DMS53 treated with DMSO at 0.1 percent for 48 hours (cell line): ENCODE measurements around the gene LENG1.
A peak's percentile ranks its signal among the peaks of the same experiment; 100 is the strongest.

Experiments
- DNase-seq: peaks from one replicate; lab custom pipeline; 2025; ENCODE audit not compliant: unreplicated experiment; lab: John Stamatoyannopoulos, UW

Gene LENG1

DNA sequence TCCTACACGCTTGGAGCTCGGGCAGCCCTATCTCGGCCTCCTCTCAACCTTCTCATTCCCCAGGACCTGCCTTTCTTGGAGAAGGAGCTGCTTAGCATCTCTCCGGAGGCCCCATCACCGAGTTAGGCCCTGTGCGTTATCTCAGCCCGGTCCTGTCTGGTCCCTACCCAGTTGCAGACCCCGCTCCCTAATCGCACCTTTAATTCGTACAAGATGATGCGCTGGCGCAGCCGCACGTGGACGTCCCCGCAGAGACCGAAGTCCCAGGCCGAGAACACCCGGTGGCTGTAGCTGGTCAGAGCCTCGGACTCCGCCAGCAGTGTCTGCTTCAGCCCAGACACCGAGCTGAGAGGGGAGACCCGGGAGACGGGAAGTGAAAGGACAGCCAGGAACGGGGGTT lies 5.7 kb upstream of the LENG1 start:
- no peak for DNase-seq

- DNase-seq, result peak; percentile 52
Measured at GRCh38 chr19:54164369-54165068, 5.0 kb upstream of the LENG1 start.

DNA sequence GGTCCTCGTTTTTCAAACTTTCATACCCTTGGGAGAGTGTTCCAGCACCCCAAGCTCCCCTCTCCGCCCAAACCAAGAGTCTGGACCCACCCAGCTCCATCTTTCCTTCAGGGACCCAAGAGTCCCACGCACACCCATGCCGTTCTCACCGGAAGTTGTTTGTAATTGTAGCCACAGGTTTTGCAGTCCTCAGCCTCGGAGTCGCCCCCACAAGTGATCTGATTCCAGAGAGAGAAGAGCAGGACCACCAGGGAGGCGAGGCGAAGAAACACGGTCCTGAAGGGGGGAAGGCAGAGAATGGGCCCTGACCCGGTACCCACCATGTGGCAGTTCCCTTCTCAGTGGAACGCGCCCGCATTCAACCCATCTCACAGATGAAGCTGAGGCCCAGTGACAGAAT lies 3.4 kb upstream of the LENG1 start:
- DNase-seq, result no peak

- DNase-seq, result peak; percentile 90
Measured at GRCh38 chr19:54162241-54162805, 2.8 kb upstream of the LENG1 start.

- DNase-seq, result peak; percentile 20
Measured at GRCh38 chr19:54160854-54161253, 1.3 kb upstream of the LENG1 start.

DNA sequence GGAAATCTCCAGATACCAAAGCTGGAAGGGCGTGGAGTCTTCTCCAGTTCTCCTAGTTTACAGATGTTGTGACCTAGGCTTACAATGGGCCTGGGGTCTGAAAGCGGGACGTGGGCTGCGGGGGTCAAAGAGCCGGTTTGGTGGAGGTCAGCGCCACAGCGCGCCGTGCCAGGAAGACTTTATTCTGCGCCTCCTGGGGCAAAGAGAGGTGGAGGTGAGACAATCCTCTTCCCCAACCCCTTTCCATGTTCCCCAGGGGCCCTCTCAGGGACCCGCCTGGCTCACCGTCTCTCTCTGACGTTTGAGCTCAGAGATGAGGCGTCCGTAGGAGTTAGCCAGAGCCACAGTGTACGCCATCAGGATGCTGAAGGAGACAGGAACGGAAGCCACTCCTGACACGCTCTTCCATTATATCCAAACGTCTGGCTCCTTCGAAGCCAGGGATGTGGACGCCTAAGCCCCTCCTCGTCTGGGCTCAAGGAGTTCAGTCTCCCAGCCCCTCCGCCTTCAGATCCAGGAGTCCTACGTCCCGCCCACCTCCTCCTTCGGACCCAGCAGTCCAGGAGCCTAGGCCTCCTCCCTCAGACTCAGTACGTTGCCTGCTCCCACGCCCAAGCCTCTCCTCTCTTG lies 776 bp upstream of the LENG1 start:
- peak; percentile 54 for DNase-seq

GRCh38 chr19:54158812-54159351 lies 639 bp downstream of the LENG1 start:
- no peak for DNase-seq

DNA sequence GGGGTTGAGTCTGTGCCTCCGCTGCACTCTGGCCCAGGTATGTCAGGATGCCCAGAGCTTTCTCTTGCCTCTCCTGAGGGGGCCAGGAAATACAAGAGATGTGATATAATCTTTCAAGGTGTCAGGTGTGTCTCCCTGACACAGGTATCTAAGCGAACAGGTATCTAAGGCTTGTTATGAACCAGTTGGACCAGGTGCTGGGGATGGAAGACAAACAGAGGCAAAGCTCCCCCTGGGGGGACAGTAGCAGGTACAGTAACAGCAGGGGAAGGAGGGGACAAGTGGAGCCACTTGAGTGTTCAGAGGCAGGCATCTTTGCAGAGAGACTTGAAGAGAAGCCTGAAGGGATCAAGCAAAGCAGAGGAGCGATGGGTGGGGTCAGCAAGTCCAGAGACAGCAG lies 2.6 kb downstream of the LENG1 start:
- DNase-seq, result no peak

- DNase-seq, result no peak
Measured at GRCh38 chr19:54156490-54156889, 3.0 kb downstream of the LENG1 start.

DNA sequence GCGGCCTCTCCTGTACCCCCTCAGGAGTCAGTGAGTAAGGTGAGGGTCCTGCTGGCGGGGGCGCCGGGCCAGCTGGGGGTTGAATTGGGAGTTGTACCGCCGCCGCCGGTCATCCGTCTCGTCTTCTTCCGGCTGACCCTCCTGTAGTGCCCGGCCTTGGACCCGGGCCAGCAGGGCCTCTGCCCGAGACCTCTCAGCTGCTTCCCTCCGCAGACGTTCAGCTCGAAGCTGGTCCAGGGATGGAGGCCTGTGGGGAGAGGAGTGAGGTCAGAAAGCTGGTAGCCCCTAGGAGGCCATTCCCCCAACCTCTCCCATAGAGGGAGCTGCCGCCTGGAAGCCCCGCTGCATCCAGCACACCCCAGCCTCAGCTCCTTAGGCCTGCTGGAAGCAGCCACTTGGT lies 3.8 kb downstream of the LENG1 start:
- no peak for DNase-seq

GRCh38 chr19:54154603-54155345 lies 4.7 kb downstream of the LENG1 start:
- DNase-seq, result no peak

GRCh38 chr19:54153731-54154326 lies 5.7 kb downstream of the LENG1 start:
- no peak for DNase-seq

DNA sequence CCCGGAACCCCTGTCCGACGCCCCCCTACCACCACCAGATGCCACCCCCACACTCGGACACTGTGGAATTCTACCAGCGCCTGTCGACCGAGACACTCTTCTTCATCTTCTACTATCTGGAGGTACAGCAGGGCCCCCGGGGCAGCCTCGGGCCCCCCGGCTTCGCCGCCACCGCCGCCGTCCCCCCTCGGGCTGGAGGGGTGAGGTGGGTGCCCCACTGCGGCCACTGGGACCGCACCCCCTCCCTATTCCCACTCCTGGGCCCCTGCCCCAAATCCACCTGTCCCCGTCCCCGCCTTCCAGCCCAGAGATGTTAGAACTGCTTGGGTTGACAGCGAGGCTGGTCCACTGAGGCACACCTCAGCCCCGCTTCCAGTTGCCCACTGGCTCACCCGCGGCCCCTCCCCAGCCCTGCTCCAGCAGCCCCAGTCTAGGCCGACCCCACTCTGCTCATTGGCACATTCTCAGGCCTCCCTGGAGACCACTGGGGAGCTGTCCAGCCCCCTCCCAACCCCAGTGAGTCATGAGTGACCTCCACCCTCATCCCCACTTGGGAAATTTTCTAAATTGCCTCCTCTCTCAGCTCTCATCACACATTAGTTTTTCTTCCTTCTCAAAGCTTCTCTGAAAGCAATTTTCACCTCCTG lies 6.5 kb downstream of the LENG1 start:
- no peak for DNase-seq

DNA sequence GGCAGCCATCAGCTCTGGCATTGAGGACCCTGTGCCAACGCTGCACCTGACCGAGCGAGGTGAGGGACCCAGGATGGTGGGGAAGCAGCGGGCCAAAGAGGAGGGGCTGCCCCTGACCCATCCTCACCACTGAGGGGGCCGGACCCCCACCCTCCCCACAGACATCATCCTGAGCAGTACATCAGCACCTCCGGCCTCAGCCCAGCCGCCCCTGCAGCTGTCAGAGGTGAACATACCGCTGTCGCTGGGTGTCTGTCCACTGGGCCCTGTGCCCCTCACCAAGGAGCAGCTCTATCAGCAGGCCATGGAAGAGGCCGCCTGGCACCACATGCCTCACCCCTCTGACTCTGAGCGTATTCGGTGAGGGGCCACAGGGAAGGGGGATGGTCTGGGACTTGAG lies 7.3 kb downstream of the LENG1 start:
- DNase-seq, result no peak

GRCh38 chr19:54151362-54152035 lies 8.0 kb downstream of the LENG1 start:
- no peak for DNase-seq

DNA sequence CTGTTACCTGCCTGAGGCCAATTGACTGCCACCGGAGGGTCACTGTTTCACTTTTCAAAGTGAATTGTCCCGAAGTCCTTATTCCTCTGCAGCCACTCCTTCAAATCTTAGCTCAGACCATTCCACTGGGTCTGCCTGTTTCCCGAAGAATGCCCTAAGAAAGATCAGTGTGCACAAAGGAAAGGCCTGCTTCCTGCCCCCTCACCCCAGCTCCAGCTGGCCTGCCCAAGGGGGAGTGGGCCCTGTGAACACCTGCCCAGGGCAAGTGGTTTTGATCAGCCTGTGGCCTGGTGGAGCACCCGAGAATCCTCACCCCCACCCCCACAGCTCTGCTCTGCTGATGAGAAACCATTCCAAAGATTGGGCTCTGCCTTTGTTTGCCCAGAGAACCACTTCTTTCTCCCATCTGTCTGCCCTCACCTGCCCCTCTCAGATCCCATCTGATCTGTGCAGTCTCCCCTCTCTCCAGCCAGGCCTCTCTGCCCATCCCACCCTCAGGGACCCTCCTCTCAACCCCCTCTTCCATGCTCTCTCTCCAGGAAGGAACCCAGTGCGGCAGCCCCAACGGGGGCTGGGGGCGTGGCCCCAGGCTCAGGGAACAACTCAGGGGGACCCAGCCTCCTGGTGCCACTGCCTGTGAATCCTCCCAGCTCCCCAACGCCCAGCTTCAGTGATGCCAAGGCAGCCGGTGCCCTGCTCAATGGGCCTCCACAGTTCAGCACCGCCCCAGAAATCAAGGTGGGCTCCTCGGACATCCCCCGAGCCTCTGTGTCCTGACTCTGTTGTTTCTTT lies 10.3 kb downstream of the LENG1 start:
- DNase-seq, result no peak

GRCh38 chr19:54148158-54148557 lies 11.4 kb downstream of the LENG1 start:
- DNase-seq, result no peak

- DNase-seq, result no peak
Measured at GRCh38 chr19:54147676-54148075, 11.8 kb downstream of the LENG1 start.

- DNase-seq, result no peak
Measured at GRCh38 chr19:54145541-54146158, 13.9 kb downstream of the LENG1 start.
